T-helper 2 cell (primary cell): ENCODE measurements around the gene QPCTL.
A peak's percentile ranks its signal among the peaks of the same experiment; 100 is the strongest.

Source experiments
- DNase-seq, 5 experiments: peaks; one replicate each; pipeline versions ENCODE4 v3.0.0 to v3.0.0-alpha.2; 2012 to 2022
- total RNA-seq, 2 donors: gene quantifications; one replicate each; lab custom pipeline; 2026; lab: John Stamatoyannopoulos, UW

The QPCTL gene
- total RNA-seq = 10.9 to 16.8 reads per million in 2 donors

GRCh38 chr19:45692187-45693105 lies at the start of gene QPCTL:
QPCTL (plus strand) TSS chr19:45692666; CDS start chr19:45692704, 38 bp downstream.
- peak; percentile 85 to 100 (median 96) for DNase-seq

- DNase-seq = peak; percentile 72 to 97 (median 80)
Measured at GRCh38 chr19:45643024-45643926, 49.2 kb upstream of the QPCTL start.

GRCh38 chr19:45643927-45644771 lies 48.3 kb upstream of the QPCTL start:
- no peak for DNase-seq

- no peak for DNase-seq
Measured at GRCh38 chr19:45645068-45645630, 47.3 kb upstream of the QPCTL start.

GRCh38 chr19:45645631-45646344 lies 46.7 kb upstream of the QPCTL start:
- DNase-seq = peak; percentile 48 to 94 (median 72)

GRCh38 chr19:45646345-45646698 lies 46.1 kb upstream of the QPCTL start:
- no peak for DNase-seq

GRCh38 chr19:45650722-45651121 lies 41.7 kb upstream of the QPCTL start:
- no peak for DNase-seq

- no peak for DNase-seq
Measured at GRCh38 chr19:45653634-45654033, 38.8 kb upstream of the QPCTL start.

GRCh38 chr19:45655073-45655472 lies 37.4 kb upstream of the QPCTL start:
- no peak for DNase-seq

- no peak for DNase-seq
Measured at GRCh38 chr19:45657520-45658167, 34.8 kb upstream of the QPCTL start.

GRCh38 chr19:45659096-45659729 lies 33.3 kb upstream of the QPCTL start:
- no peak for DNase-seq

GRCh38 chr19:45660636-45661035 lies 31.8 kb upstream of the QPCTL start:
- DNase-seq = no peak

- no peak for DNase-seq
Measured at GRCh38 chr19:45663800-45664199, 28.7 kb upstream of the QPCTL start.

- DNase-seq = no peak
Measured at GRCh38 chr19:45664575-45664974, 27.9 kb upstream of the QPCTL start.

- DNase-seq = peak; percentile 30 to 68 (median 47)
Measured at GRCh38 chr19:45667620-45668341, 24.7 kb upstream of the QPCTL start, which contains the start of gene GIPR. GIPR (plus strand) TSS chr19:45668221; CDS start chr19:45669521, 1,300 bp downstream.

- DNase-seq = peak in 1 of 5 experiments; percentile 22
Measured at GRCh38 chr19:45668342-45668871, 24.1 kb upstream of the QPCTL start.

- peak; percentile 17 to 53 (median 35) for DNase-seq
Measured at GRCh38 chr19:45670670-45671453, 21.6 kb upstream of the QPCTL start.

- no peak for DNase-seq
Measured at GRCh38 chr19:45674946-45675345, 17.5 kb upstream of the QPCTL start.
